ENCODE measurements around the gene CYBA.

DNA sequence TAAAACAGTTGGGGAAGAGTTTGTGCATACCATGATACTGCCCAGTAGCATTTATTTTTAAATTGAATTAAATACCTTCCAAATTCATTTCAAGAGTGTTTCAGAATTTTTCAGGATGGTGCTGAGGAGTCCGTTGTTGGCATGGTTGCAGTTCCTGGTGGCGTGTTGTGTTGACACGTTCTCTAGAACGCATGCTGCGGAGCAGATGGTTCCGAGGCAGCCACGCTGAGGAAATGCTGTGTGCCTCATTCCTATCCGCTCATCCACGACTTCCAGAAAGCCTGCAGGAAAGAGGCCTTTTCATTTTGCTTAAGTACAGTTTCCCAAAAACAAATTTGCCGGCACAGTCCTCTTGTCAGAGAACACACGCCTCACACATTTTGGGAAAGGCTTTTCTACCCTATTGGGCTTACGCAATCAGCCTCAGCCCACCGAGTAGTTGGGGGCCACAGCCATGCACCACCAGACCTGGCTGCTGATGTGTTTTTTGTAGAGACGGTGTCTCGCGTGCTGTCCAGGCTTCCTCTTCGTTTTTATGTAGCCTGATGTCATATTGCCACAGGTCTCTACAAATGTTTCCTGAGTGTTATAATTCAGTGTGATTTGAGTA, 44.6 kb downstream of the CYBA start:
- TF ChIP-seq CTCF (IDR thresholded peaks at IDR 0.05) (no peak), EZH2 (IDR thresholded peaks at IDR 0.05; ENCODE audit: borderline replicate concordance, insufficient read depth, low read depth, low read length, poor library complexity, severe bottlenecking) (no peak)
